HepG2 (cell line): ENCODE data around the gene ADCY5. TPM values are rescaled to one million over a fixed set of nuclear protein-coding genes. Genes with fewer than 3 reads are reported as not detected.

Source experiments
- ATAC-seq: fragments of 200-7000 bp; cut with Tn5 transposase; 3 replicates; pipeline ENCODE4 v1.9.1; 2020; ENCODE audit warnings: mild to moderate bottlenecking, moderate library complexity
- BruUV-seq: library from RNA; stranded (reverse); fragments of 400-500 nt; replicated peaks from 2 replicates; lab custom pipeline; 2021; lab: Mats Ljungman, UMichigan
- CTCF ChIA-PET: fragments of 300-600 bp; formaldehyde crosslinking; extraction: SDS; loops from one replicate; lab custom pipeline; 2021; ENCODE audit warnings: low total read pairs, inconsistent platforms, low intra/inter-chr PET ratio; lab: Yijun Ruan, JAX
- POLR2A ChIA-PET: fragments of 350-600 bp; sonication (Branson Sonifier 250); formaldehyde crosslinking; loops from one replicate; lab custom pipeline; 2020; ENCODE audit warnings: antibody characterized with exemption, inconsistent platforms; lab: Yijun Ruan, JAX
- DNase-seq: peaks from one replicate; pipeline ENCODE4 v3.0.0-alpha.2; 2015; ENCODE audit warnings: low spot score
- FAIRE-seq: peaks from 3 replicates; lab custom pipeline; 2011; peaks lifted over from hg19 to GRCh38; lab: Jason Lieb, UNC
- H2AFZ ChIP-seq: one replicate; pipeline ENCODE4 v1.6.1; 2011; ENCODE audit warnings: low read length, inconsistent platforms
- H3K27ac ChIP-seq: fragments of 300-600 bp; 3 replicates; pipeline ENCODE4 v1.8.0; 2011; ENCODE audit warnings: mixed run types, mild to moderate bottlenecking, mixed read lengths, low read length, inconsistent platforms; ENCODE audit not compliant: insufficient read depth; ENCODE audit errors: extremely low read length
- H3K27me3 ChIP-seq, 2 experiments: fragments of 200-600 bp in 1 of 2; 2 replicates in 1 of 2; 3 replicates in 1 of 2; pipeline versions ENCODE4 v1.6.0 to v1.8.0; 2011; ENCODE audit warnings: low read length in 2 of 2, mild to moderate bottlenecking in 2 of 2, moderate library complexity in 2 of 2, inconsistent platforms in 1 of 2; ENCODE audit not compliant: insufficient read depth in 2 of 2, control insufficient read depth in 1 of 2
- H3K36me3 ChIP-seq, 2 experiments: fragments of 200-600 bp in 1 of 2; replicated peaks in 1 of 2; 2 replicates in 1 of 2; 3 replicates in 1 of 2; pipeline versions ENCODE4 v1.5.1 to v1.8.0; 2011; ENCODE audit warnings: low read length in 2 of 2, inconsistent platforms in 1 of 2; ENCODE audit not compliant: insufficient read depth in 2 of 2, control insufficient read depth in 1 of 2
- H3K4me1 ChIP-seq: 2 replicates; pipeline ENCODE4 v1.5.1; 2012; ENCODE audit warnings: low read length, inconsistent platforms; ENCODE audit not compliant: insufficient read depth
- H3K4me2 ChIP-seq: 2 replicates; pipeline ENCODE4 v1.6.0; 2011; ENCODE audit warnings: low read depth, low read length, inconsistent platforms
- H3K4me3 ChIP-seq, 3 experiments: fragments of 200-600 bp in 1 of 3; sonication (generic), shearing (Covaris generic) in 1 of 3; replicated peaks in 1 of 3; 2 replicates each; pipeline ENCODE4 v1.5.1; 2011 to 2016; ENCODE audit warnings: low read length in 3 of 3, inconsistent platforms in 2 of 3, low read depth in 2 of 3, mild to moderate bottlenecking in 2 of 3, control low read depth in 1 of 3, mixed read lengths in 1 of 3; ENCODE audit not compliant: insufficient read depth in 1 of 3
- H3K79me2 ChIP-seq: one replicate; pipeline ENCODE4 v1.6.1; 2011; ENCODE audit warnings: low read length, inconsistent platforms; ENCODE audit not compliant: insufficient read depth
- H3K9ac ChIP-seq: 2 replicates; pipeline ENCODE4 v1.6.0; 2011; ENCODE audit warnings: mild to moderate bottlenecking, low read depth, low read length, inconsistent platforms; ENCODE audit not compliant: insufficient read depth
- H3K9me3 ChIP-seq: 2 replicates; pipeline ENCODE4 v1.5.1; 2012; ENCODE audit warnings: mild to moderate bottlenecking, low read length
- H4K20me1 ChIP-seq: 2 replicates; pipeline ENCODE4 v1.6.0; 2011; ENCODE audit warnings: inconsistent platforms, mild to moderate bottlenecking, low read length, moderate library complexity; ENCODE audit not compliant: insufficient read depth
- CBX5 ChIP-seq: sonication (generic); formaldehyde crosslinking; IDR thresholded peaks from 2 replicates; pipeline ENCODE4 v1.4.0; 2020; ENCODE audit warnings: missing genetic modification reagents, borderline replicate concordance
- DMTF1 ChIP-seq: sonication (generic); formaldehyde crosslinking; IDR thresholded peaks from 2 replicates; pipeline ENCODE4 v1.4.0; 2020; ENCODE audit warnings: mild to moderate bottlenecking, missing genetic modification reagents
- PAXIP1 ChIP-seq: sonication (generic); formaldehyde crosslinking; conservative IDR thresholded peaks from 2 replicates; pipeline ENCODE4 v1.4.0; 2020; ENCODE audit warnings: mild to moderate bottlenecking, missing genetic modification reagents, moderate library complexity
- POGK ChIP-seq: sonication (generic); formaldehyde crosslinking; conservative IDR thresholded peaks from 2 replicates; pipeline ENCODE4 v1.8.0; 2022; ENCODE audit warnings: mild to moderate bottlenecking, moderate library complexity, missing genetic modification reagents
- POLR2AphosphoS2 ChIP-seq: IDR thresholded peaks from 2 replicates; pipeline ENCODE4 v1.6.1; 2011; ENCODE audit warnings: low read depth, low read length, improper control_type of control experiment
- SMYD3 ChIP-seq: sonication (generic); formaldehyde crosslinking; IDR thresholded peaks from 2 replicates; pipeline ENCODE4 v1.8.1; 2023; ENCODE audit warnings: mild to moderate bottlenecking, missing genetic modification reagents
- ZNF343 ChIP-seq: sonication (generic); formaldehyde crosslinking; IDR thresholded peaks from 2 replicates; pipeline ENCODE4 v1.4.0; 2020; ENCODE audit warnings: mild to moderate bottlenecking, missing genetic modification reagents
- ZNF546 ChIP-seq: sonication (generic); formaldehyde crosslinking; conservative IDR thresholded peaks from 2 replicates; pipeline ENCODE4 v1.8.1; 2023; ENCODE audit warnings: mild to moderate bottlenecking, missing genetic modification reagents
- ZNF746 ChIP-seq: sonication (generic); formaldehyde crosslinking; IDR thresholded peaks from 2 replicates; pipeline ENCODE4 v1.8.0; 2022; ENCODE audit warnings: mild to moderate bottlenecking, missing genetic modification reagents
- WGBS: methylation state at CpG from one replicate; pipeline ENCODE4 v1.1.6; 2017; ENCODE audit warnings: low lambda C conversion rate; 5-methylcytosine and 5-hydroxymethylcytosine counted together
- in situ Hi-C: cut with HindIII; loops from 2 replicates; pipeline ENCODE4 v1.10.0; 2017; ENCODE audit warnings: low pct_unique_long_range_greater_than_20kb; ENCODE audit not compliant: extremely low pct_ligation_motif_present
- intact Hi-C: fragments of 100-400 bp; cut with micrococcal nuclease; formaldehyde crosslinking; loops from one replicate; pipeline ENCODE4 v1.10.0; 2022; ENCODE audit not compliant: unreplicated experiment
- polyA plus RNA-seq, 8 experiments: library from polyadenylated mRNA; depleted of rRNA in 3 of 8; stranded (reverse) in 7 of 8; unstranded in 1 of 8; fragments of >200 nt; fragmentation: Illumina TruSeq in 4 of 8; extraction: Trizol in 4 of 8; gene quantifications; 2 replicates each; pipeline versions ENCODE4 v1.2.1 to v1.2.3, GENCODE V29; 2011 to 2016; ENCODE audit warnings: low read depth in 4 of 8, missing spikeins in 1 of 8, mixed read lengths in 1 of 8; ENCODE audit not compliant: insufficient read depth in 1 of 8
- total RNA-seq, 5 experiments: library from RNA; depleted of rRNA; stranded (reverse); fragments of >200 nt; fragmentation: Illumina TruSeq; extraction: Trizol; gene quantifications; 2 replicates each; pipeline ENCODE4 v1.2.3, GENCODE V29; 2016; ENCODE audit warnings: low read depth in 1 of 5

The ADCY5 gene
- total and polyA plus RNA-seq, 2 of the 13 experiments (the other 11 are each of a cell fraction or from before 2014, with no cell fraction given): not detected

- no peak for TF ChIP-seq PAXIP1 (CRISPR knock-in tag)
- TF ChIP-seq ZNF546: no peak
- TF ChIP-seq ZNF343 (CRISPR knock-in tag): no peak
- no peak for TF ChIP-seq POLR2AphosphoS2
- TF ChIP-seq ZNF746: no peak
- no peak for TF ChIP-seq SMYD3 (CRISPR knock-in tag)
- no peak for TF ChIP-seq CBX5
- TF ChIP-seq DMTF1 (CRISPR knock-in tag): no peak
- no peak for TF ChIP-seq POGK (CRISPR knock-in tag)
- FAIRE-seq (no peak), DNase-seq (no peak), ATAC-seq (no peak)
- no peaks in the 10 kb centered on the region for H3K9me3 ChIP-seq
- POLR2A ChIA-PET: no interaction called here
- CTCF ChIA-PET: no interaction called here
- intact Hi-C loops (no loop called here), in situ Hi-C loops (no loop called here)
- H3K4me3 ChIP-seq: no peak overlapping the region
- no TSS peak for BruUV-seq
- WGBS: 37% methylated on average over 4 of the region's 18 CpGs
- no peak overlapping the region for H3K27ac ChIP-seq
- H3K9ac ChIP-seq: no peak overlapping the region
- no peaks in the 10 kb centered on the region for H3K36me3 ChIP-seq
- H3K27me3 ChIP-seq: no peaks in the 10 kb centered on the region; a peak in 1 of 5 replicates
- peaks cover 5% of the 10 kb centered on the region; the same call in 1 of the 2 replicates for H4K20me1 ChIP-seq
- H3K4me1 ChIP-seq: no peaks in the 10 kb centered on the region
- H3K79me2 ChIP-seq: no peaks in the 10 kb centered on the region
- H2AFZ ChIP-seq: no peak overlapping the region
- H3K4me2 ChIP-seq: no peak overlapping the region
Observed at GRCh38 chr3:123284399-123285010, 164.4 kb downstream of the ADCY5 start.
